Activated gamma-delta T cell treated with Interleukin-2 at 50 U/mL for 16 hours (primary cell): ENCODE measurements around the gene HEMGN.
"Not testable (repeated sequence)": the region's sequence is repeated elsewhere in the genome, so short reads cannot be mapped to it uniquely, and the experiment has no call there.

Source experiments
- DNase-seq: peaks from one replicate; pipeline ENCODE4 v3.0.0-alpha.2; 2020

Gene HEMGN

DNA sequence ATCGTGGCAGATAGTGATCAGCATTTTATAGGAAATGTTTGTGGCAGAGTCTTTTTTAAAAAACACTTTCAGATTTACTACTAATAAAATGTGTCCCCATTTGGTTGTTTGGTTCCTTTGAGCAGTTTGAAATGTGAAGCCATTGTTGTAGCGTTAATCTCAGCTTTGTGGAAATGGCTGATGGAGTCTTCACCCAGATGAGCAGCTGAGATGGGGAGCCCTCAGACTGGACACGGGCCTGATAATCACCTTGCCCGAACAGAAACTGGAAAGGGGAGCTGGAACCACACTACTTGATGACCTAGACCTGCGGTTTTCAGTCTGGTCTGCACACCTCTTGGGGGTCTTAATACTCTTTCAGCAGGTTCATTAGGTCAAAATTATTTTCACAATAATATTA is 24.6 kb upstream of the HEMGN start:
- no peak for DNase-seq

DNA sequence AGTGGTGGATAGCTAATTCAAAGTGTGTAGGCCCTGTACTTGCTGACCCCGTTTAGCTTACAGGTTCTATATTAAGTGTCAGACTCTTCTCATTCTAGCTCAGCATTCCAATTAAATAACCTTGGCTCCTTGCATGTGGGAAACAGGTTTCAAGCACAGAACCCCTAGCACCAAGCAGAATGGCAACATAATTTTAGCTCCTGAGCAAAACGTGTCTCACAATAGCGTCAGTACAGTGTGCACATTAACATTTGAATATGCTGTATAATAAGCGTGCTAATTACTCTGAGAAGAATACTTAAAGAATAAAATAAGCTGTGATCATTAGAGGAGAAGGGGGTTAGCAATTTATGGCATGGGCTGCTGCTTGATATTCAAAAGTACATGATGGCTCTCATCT is 24.2 kb upstream of the HEMGN start:
- DNase-seq, result no peak

DNA sequence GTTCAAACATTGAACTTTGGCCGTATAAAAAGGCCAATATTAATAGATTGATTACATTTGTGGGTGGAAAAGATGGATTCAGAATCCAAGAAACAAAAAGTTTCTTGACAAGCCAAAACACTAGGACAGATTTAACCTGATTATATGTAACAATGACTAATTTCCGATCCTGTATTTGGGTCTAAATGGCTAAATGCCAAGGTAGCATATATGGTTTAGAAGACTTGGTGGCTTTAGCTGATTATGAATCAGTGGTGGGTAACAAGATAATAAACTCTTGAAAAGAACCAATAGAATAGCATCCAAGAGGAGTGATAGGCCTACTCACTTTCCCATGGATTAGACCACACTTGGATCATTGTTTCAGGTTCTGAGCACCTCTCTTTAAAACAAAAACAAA is 23.4 kb upstream of the HEMGN start:
- DNase-seq, result no peak

DNA sequence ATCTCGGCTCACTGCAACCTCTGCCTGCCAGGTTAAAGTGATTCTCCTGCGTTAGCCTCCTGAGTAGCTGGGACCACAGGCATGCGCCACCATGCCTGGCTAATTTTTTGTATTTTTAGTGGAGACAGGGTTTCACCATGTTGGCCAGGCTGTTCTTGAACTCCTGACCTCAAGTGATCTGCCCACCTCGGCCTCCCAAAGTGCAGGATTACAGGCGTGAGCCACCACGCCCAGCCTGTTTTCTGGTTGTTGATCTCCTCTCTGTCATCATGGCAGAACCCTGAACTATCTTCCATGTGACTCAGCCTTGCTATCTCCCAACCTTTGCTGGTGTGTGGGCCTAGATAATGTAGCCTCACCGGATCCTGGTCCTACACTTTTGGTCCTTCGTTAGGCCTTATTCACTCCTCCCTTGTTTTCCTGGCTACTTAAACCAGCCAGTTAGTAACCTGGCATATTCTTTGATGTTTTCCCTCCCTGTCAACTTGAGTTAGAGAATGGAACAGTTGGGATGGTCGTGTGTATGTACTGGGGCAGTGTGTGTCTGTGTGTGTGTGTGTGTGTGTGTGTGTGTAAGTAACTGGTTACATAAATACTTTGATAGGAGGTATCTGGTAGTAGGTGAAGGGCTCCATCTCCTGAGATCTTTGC is 22.8 kb upstream of the HEMGN start:
- not testable (repeated sequence) for DNase-seq

DNA sequence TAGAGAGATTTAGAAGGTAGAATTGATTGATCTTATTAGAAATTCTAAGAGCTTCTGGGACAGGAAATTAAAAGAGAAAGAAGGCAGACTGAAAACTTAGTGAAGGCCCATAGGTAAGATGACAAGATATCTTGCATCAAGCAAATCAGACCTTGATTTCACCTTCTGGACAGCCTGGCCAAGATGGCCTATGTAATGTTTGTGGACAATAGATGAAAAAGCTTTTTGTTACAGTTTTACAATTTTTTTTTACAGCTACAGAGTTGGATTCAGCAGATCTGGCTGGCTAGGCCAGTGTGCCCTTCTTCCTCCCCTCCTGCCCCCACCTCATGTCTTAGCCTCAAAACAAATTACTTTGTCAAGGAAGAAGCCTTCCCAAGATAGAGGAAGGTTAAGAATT is 21.6 kb upstream of the HEMGN start:
- no peak for DNase-seq

DNA sequence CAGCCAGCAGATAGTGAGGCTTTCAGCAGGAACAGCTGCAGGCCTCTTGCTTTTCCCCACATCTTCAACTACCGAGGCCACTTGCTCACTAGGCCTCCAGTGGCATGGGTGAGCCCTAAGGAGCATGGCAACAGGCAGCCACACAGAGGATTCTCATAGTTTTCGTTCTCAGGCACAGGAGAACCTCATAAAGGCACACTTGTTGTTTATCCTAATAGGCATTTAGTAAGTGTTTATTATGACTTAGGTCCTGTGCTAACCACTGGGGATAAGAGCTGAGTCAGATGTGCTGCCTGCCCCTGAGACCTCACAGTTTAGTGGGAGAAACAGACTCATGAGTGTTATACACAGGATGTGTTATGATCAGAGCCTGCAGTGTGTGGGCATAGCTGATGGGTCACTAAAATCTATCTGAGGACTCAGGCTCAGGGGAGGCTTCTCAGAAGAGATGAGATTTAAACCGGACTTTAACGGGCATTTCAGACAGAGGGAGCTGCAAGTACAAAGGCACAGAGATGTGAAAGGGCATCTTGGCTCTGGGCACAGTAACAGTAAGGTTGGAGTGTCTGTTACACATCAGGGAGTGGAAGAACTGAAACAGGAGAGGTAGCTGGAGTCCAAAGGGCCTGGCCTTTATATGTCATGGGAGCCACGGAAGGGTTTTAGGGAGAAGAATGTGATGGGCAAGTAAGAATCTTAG is 21.0 kb upstream of the HEMGN start:
- DNase-seq, result no peak

DNA sequence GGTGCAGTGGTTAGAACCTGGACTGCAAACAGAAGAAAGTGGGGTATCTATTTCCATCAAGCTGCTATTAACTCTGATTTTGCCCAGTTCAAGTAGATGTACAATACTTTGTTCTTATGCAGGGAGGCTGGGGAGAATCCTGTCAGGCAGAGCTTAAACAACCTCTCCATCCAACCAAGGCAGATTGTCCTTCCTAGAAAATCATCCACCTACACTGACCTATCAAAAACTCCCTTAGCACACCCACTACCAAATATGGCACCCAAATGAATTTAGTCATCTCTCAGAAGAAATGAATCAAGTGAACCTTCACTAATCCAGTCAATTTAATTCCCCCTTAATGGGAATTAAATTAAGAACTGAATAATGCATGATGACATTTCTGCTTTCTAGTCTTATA is 18.4 kb upstream of the HEMGN start:
- DNase-seq, result no peak

DNA sequence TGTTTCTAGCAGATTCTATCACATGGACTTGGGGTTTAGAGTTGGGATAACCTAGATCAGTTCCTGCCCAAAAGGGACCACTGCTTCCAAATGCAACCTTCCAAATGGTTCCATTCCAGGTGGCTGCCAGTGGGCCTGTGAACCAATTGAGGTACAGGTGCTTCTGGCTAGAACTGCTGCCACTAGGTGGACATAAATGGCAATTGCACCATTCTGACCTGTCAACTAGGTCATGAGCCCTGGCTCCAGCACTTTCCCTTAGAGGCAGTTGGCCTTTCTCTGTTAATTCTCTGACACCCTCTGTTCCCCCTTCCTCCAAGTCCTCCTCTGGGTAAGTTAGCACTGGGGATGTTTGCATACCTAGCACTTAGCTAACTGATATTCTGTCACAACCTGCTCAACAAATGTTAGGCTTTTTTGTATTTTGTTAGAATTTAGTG is 16.6 kb upstream of the HEMGN start:
- peak; percentile 56 for DNase-seq

DNA sequence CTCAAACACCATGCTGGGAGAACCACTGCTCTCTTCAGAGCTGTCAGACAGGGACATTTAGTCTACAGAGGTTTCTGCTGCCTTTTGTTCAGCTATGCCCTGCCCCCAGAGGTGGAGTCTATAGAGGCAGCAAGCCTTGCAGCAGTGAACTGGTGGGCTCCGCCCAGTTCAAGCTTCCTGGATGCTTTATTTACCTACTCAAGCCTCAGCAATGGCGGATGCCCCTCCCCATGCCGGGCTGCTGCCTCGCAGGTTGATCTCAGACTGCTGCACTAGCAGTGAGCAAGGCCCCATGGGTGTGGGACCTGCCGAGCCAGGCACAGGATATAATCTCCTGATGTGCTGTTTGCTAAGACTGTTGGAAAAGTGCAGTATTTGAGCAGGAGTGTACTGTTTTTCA is 12.9 kb upstream of the HEMGN start:
- DNase-seq, result not testable (repeated sequence)

DNA sequence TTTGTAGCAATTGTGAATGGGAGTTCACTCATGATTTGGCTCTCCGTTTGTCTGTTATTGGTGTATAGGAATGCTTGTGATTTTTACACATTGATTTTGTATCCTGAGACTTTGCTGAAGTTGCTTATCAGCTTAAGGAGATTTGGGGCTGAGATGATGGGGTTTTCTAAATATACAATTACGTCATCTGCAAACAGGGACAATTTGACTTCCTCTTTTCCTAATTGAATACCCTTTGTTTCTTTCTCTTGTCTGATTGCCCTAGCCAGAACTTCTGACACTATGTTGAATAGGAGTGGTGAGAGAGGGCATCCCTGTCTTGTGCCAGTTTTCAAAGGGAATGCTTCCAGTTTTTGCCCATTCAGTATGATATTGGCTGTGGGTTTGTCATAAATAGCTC is 9.1 kb upstream of the HEMGN start:
- not testable (repeated sequence) for DNase-seq

DNA sequence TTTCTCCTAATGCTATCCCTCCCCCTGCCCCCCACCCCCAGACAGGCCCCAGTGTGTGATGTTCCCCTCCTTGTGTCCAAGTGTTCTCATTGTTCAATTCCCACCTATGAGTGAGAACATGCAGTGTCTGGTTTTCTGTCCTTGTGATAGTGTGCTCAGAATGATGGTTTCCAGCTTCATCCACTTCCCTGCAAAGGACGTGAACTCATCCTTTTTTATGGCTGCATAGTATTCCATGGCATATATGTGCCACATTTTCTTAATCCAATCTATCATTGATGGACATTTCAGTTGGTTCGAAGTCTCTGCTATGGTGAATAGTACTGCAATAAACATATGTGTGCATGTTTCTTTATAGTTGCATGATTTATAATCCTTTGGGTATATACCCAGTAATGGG is 7.5 kb upstream of the HEMGN start:
- DNase-seq, result not testable (repeated sequence)

DNA sequence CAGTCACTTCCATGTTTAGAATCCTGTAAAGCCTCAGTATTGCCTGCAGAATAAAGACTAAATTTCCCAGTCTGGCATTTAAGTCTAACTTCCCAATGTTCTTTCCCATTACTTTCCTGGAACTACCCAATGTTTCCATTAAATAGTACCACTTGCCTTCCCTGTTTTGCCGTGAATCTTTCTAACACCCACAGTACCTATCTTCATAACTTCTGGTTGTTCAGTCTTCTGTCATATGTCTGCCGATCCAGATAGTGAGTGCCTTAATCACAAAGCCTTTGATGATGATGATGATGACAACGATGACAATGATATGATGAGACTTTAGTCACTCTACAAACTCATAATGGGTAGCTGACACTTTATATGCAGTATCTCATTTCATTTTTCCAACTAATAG is 6.6 kb upstream of the HEMGN start:
- no peak for DNase-seq

DNA sequence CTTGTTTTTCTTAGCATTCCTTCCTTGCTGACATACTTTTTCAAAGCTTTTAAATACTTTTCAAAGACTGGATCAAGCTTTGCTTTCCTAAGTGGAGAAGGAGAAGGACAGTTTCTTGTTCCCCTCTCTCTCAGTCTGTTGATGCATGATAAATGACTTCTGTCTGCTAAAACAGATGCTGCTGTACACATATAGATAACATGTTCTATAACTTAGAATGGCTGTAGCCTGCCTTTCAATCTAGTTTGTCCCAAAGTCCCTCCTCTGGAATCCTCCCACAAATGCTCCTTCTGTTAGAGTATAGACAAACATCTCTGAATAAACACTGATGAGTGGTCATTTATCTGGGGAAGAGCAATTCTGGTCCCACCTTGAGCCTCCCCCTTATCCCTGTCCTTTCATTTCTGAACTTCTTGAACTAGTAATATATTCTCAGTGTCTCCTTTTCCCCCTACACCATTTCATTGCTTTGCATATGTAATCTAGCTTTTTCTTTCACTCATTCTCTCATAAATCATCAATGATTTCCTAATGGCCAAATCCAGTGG is 5.4 kb upstream of the HEMGN start:
- no peak for DNase-seq

DNA sequence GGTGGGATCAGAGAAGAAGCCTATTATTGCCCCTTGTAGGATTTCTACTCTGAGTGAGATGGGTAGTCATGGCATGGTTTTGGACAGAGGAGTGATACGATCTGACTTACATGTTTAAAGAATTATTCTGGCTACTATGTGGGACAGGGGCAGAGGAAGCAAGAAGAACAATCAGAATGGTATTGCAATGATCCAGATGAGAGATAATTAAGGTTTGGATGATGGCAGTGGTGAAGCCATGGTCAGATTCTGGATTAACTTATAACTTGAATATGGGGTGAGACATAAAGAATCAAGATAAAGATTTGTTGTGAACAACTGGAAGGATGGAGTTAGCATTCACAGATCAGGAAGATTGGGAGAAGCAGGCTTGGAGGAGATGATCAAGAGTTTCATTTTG is 3.4 kb upstream of the HEMGN start:
- no peak for DNase-seq

DNA sequence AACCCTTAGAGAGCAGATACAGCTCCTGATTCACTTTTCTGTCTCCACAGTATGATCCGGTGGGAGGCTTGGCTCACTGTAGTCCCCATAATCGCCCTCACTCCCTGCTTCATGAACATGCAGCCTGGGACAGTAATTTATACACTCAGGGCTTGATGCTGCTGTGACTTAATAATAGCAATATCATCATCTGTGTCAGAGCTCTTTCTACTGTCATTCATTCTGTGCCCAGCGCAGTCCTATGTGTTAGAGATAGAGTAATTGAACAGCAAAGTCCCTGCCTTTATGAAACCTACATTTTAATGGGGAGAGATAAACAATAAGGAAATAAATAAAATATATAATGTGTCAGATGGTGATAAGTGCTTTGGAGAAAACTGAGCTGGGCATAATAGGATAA is 2.8 kb upstream of the HEMGN start:
- no peak for DNase-seq

DNA sequence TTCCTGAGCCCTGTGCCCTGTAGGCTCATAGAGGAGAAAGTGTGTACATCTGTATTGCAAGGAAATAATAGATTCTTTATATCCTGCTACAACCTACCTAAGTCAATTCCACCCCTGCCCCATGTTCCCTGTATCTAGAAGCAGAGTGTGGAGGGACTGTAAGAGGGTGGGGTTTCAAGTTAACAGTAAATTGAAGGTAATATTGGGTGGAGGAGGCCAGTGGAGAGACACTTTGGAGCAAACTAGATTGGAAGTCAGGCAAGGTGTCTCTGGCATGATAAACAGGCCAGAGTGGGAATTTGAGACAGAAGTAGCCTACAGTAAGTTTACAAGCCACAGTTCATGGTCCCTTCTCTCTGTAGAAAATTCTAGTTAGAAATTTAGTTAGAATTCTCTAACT is 2.3 kb upstream of the HEMGN start:
- DNase-seq, result no peak

DNA sequence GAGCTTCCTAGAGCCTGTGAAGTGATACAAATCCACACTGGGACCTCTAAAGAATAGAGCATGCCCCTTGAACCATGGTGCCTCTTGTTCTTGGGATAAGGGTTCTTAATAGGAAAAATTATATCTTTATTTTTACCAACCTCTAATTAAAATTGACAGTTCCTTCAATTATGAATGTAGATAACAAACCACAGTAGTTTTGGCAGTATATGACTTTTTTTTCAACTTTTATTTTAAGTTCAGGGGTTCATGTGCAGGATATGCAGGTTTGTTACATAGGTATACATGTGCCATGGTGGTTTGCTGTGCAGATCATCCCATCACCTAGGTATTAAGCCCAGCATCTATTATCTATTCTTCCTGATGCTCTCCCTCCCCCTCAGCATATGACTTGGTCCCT is 974 bp downstream of the HEMGN start:
- no peak for DNase-seq

DNA sequence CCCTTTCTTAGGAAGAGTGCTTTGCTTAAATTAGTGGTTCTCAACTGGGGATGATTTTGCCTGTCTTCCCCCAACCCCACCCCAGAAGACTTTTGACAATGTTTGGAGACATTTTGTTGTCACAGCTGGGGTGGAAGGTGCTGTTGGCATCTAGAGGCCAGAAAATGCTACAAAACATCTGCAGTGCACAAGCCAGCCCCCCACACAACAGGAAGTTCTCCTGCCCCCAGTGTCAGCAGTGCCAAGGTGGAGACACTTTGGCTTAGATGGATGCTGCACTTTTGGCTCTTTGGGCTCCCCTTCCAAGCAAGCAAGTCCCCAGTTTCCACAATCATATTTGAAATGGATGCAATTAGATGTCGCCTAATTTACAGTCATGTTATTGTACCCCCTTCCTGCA is 2.7 kb downstream of the HEMGN start:
- no peak for DNase-seq

DNA sequence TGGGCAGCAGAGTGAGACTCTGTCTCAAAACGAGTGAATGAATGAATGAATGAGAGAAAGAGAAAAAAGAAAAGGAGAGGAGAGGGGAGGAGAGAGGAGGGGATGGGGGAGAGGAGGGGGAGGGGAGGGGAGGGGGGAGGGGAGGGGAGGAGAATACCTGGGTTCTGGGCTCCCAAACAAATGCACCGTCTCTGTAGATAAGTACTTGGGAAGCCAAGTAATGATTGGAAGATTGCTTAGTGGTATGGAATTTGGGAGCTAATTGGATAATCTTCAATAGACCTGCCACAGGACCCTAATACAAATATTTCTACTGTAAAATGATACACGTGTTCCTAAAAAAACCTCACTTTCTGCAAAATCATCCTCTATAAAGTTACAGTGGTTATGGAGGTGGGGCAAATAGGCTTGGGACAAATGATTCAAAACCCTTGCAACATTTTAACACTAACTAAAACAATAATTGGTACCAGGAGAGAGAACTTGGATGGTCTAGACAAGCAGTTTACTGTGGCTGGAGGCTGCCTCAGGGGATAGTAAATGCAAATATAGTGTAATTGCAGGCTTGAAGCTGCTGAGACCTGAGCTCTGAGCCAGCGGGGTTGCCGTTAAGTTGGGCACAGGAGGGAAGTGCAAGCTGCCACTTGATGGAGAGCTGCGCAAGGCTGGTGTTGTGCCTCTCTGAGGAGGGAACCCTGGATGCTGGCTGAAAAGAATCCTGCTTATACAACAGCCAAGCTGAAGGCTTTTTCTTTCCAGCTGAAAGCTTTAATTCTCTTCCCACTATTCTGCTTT is 3.5 kb downstream of the HEMGN start:
- no peak for DNase-seq

DNA sequence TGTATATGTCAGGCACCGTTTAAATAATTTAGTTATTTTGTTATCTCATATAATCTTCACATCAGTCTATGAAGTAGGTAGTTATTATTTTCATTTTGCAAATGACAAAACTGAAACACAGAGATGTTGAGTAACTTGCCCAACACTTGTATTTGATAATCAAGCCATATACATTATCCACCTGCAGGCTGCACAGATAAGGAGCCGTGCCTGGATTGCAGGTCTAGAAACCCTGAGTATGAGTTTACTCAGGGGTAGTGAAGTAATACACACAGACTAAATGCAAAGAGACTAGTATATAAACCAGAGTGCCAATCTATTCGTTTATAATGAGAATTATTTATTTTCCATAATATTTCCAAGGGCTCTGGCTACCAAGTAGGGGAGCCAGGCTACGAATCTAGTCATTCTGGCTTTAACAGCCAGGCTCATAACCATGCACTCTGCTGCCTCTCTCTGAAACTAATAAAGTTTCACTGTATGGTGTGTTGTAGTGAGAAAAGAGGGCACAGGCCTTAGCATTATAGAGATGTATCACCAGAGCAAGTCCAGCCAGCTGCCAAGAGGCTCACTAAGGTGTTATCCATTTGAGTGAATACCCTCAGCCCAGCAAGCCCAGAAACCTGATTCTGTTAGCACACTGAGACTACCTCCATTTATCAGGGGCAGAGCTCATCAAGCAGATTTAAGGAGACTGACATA is 4.5 kb downstream of the HEMGN start:
- DNase-seq, result no peak

DNA sequence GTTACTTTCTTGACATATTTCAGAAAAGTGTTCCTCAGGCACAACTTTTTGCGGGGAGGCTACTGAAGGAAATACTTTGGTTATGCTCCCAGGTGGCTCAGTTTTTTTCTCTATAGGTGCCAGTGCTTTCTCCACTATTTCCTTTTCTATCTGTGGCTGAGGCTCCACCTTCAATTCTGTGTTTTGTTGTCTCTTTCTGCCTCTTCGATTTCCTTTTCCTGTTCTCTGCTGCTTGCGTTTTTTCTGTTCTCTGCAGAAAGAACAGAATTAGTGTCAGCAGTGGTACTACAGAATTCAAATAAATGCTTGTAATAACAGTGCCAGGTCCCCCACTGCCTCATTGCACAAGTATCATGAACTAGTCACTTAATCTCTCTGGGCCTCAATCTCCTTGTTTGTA is 7.0 kb downstream of the HEMGN start:
- DNase-seq, result no peak

DNA sequence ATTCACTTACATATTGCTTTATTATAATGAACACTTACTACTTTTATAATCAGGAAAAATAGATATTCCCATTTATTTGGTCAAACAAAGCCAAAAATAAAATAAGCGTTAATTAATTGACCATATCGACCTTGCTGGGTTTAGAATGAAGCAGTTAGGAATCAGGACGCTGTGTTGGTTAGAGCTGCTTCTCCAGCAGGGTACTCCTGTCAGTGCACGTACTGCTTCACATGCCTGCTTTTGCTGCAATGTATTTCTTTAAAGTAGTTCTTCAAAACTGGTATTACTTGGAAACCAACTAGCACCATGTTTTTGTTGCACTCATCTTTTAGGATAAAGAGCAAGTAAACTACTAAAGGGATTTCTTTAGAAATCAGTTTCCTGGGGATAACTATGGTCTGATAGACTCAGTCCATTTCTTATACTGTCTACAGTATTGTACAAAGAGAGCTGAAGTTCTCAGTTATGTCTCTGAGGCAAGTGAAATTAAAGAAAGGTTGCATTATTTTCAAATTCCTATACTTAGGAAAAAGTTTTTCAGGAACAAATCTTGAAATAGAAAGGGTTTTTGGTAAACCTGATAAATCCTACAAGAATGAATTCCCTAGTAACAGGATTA is 8.9 kb downstream of the HEMGN start:
- DNase-seq, result no peak
